GM12878 (cell line): Measurements from ENCODE around the gene NFKBIZ. TPM values are rescaled to one million over a fixed set of nuclear protein-coding genes. Genes with fewer than 3 reads are reported as not detected.

ENCODE experiments used
- ATAC-seq: fragments of 200-7000 bp; cut with Tn5 transposase; 3 replicates; pipeline ENCODE4 v1.9.1; 2020; ENCODE audit warnings: mild to moderate bottlenecking, moderate library complexity
- BruUV-seq: library from RNA; stranded (reverse); fragments of 400-500 nt; replicated peaks from 2 replicates; lab custom pipeline; 2021; lab: Mats Ljungman, UMichigan
- CTCF ChIA-PET: fragments of 300-600 bp; sonication (Branson Sonifier 250); formaldehyde crosslinking; extraction: SDS; loops from one replicate; lab custom pipeline; 2021; ENCODE audit warnings: inconsistent platforms; lab: Yijun Ruan, JAX
- POLR2A ChIA-PET: fragments of 350-600 bp; formaldehyde crosslinking; extraction: SDS; loops from one replicate; lab custom pipeline; 2021; ENCODE audit warnings: inconsistent platforms; lab: Charles Lee
- RAD21 ChIA-PET: fragments of 300-600 bp; sonication (Branson Sonifier 250); formaldehyde crosslinking; loops from one replicate; lab custom pipeline; 2023; ENCODE audit warnings: antibody characterized with exemption; ENCODE audit not compliant: unreplicated experiment; lab: Charles Lee
- SMC1A ChIA-PET: fragments of 300-600 bp; sonication (Branson Sonifier 250); formaldehyde crosslinking; loops from one replicate; lab custom pipeline; 2023; ENCODE audit not compliant: unreplicated experiment, uncharacterized antibody; lab: Charles Lee
- DNase-seq: peaks from one replicate; pipeline ENCODE4 v3.0.0-alpha.2; 2011; ENCODE audit warnings: low read depth, low spot score
- FAIRE-seq: peaks from 3 replicates; lab custom pipeline; 2011; peaks lifted over from hg19 to GRCh38; lab: Jason Lieb, UNC
- H2AFZ ChIP-seq: 2 replicates; pipeline ENCODE4 v1.6.0; 2011; ENCODE audit warnings: low read depth, low read length, control low read depth; ENCODE audit not compliant: control insufficient read depth
- H3K27ac ChIP-seq: 2 replicates; pipeline ENCODE4 v1.5.1; 2011; ENCODE audit warnings: control low read depth; ENCODE audit not compliant: control insufficient read depth, insufficient read depth
- H3K27me3 ChIP-seq, 2 experiments: replicated peaks in 1 of 2; 2 replicates each; pipeline versions ENCODE4 v1.6.0 to v1.6.1; 2011; ENCODE audit warnings: low read length in 1 of 2; ENCODE audit not compliant: control insufficient read depth in 2 of 2, insufficient read depth in 2 of 2
- H3K36me3 ChIP-seq, 2 experiments: 2 replicates each; pipeline ENCODE4 v1.5.1; 2011; ENCODE audit warnings: low read length in 1 of 2; ENCODE audit not compliant: control insufficient read depth in 2 of 2, insufficient read depth in 2 of 2
- H3K4me1 ChIP-seq: 2 replicates; pipeline ENCODE4 v1.6.1; 2011; ENCODE audit warnings: mild to moderate bottlenecking, low read length, moderate library complexity, mixed read lengths; ENCODE audit not compliant: control insufficient read depth, insufficient read depth
- H3K4me2 ChIP-seq: 2 replicates; pipeline ENCODE4 v1.6.0; 2011; ENCODE audit warnings: control low read depth; ENCODE audit not compliant: control insufficient read depth, insufficient read depth
- H3K4me3 ChIP-seq: fragments of 200-600 bp; sonication (generic); 2 replicates; pipeline ENCODE4 v1.5.1; 2016
- H3K79me2 ChIP-seq: 2 replicates; pipeline ENCODE4 v1.6.0; 2011; ENCODE audit warnings: low read length; ENCODE audit not compliant: control insufficient read depth, insufficient read depth
- H3K9ac ChIP-seq: 2 replicates; pipeline ENCODE4 v1.8.0; 2011; ENCODE audit warnings: low read length, control low read depth, mixed read lengths; ENCODE audit not compliant: control insufficient read depth, insufficient read depth
- H3K9me3 ChIP-seq: replicated peaks from 3 replicates; pipeline ENCODE4 v1.5.1; 2011; ENCODE audit warnings: mild to moderate bottlenecking, low read length; ENCODE audit not compliant: control insufficient read depth, insufficient read depth
- H4K20me1 ChIP-seq: 2 replicates; pipeline ENCODE4 v1.6.0; 2011; ENCODE audit not compliant: control insufficient read depth, insufficient read depth
- BACH1 ChIP-seq: fragments of 450-650 bp; IDR thresholded peaks from 2 replicates; pipeline ENCODE4 v1.6.1; 2017; ENCODE audit warnings: mild to moderate bottlenecking, borderline replicate concordance
- BHLHE40 ChIP-seq, 2 experiments: fragments of 450-650 bp in 1 of 2; IDR thresholded peaks; 2 replicates each; pipeline ENCODE4 v1.6.1; 2011 to 2017; ENCODE audit warnings: low read depth in 2 of 2, borderline replicate concordance in 1 of 2, improper control_type of control experiment in 1 of 2, low read length in 1 of 2, mild to moderate bottlenecking in 1 of 2
- CEBPB ChIP-seq, 2 experiments: fragments of 150-350 bp in 1 of 2; IDR thresholded peaks; 2 replicates each; pipeline ENCODE4 v1.6.1; 2012 to 2014; ENCODE audit warnings: low read depth in 2 of 2, low read length in 2 of 2, borderline replicate concordance in 1 of 2, inconsistent platforms in 1 of 2
- CHD1 ChIP-seq: IDR thresholded peaks from 2 replicates; pipeline ENCODE4 v1.6.1; 2012; ENCODE audit warnings: low read depth, low read length, improper control_type of control experiment
- ETV6 ChIP-seq, 2 experiments: fragments of 450-650 bp in 1 of 2; IDR thresholded peaks in 1 of 2; conservative IDR thresholded peaks in 1 of 2; 2 replicates each; pipeline ENCODE4 v1.6.1; 2014; ENCODE audit warnings: antibody characterized with exemption in 1 of 2, borderline replicate concordance in 1 of 2, low read depth in 1 of 2, mild to moderate bottlenecking in 1 of 2, moderate library complexity in 1 of 2
- MXI1 ChIP-seq: fragments of 150-350 bp; IDR thresholded peaks from 2 replicates; pipeline ENCODE4 v1.6.1; 2011; ENCODE audit warnings: low read depth, mild to moderate bottlenecking, inconsistent platforms, low read length, improper control_type of control experiment
- MYB ChIP-seq: fragments of 150-350 bp; IDR thresholded peaks from 2 replicates; pipeline ENCODE4 v1.6.1; 2014; ENCODE audit warnings: mild to moderate bottlenecking, low read depth, low read length, borderline replicate concordance
- PAX5 ChIP-seq: IDR thresholded peaks from 2 replicates; pipeline ENCODE4 v1.6.1; 2011; ENCODE audit warnings: low read depth, low read length, borderline replicate concordance
- PML ChIP-seq: IDR thresholded peaks from 2 replicates; pipeline ENCODE4 v1.6.1; 2012; ENCODE audit warnings: low read length, inconsistent platforms
- POLR2AphosphoS5 ChIP-seq: IDR thresholded peaks from 2 replicates; pipeline ENCODE4 v1.6.1; 2011; ENCODE audit warnings: mild to moderate bottlenecking, low read length, inconsistent platforms
- RFX5 ChIP-seq: IDR thresholded peaks from 2 replicates; pipeline ENCODE4 v1.6.1; 2011; ENCODE audit warnings: low read depth, low read length, improper control_type of control experiment
- SIX5 ChIP-seq: IDR thresholded peaks from 2 replicates; pipeline ENCODE4 v1.6.1; 2011; ENCODE audit warnings: mild to moderate bottlenecking, low read depth, low read length, moderate library complexity; ENCODE audit not compliant: severe bottlenecking
- SMARCA5 ChIP-seq: fragments of 450-650 bp; IDR thresholded peaks from 2 replicates; pipeline ENCODE4 v1.6.1; 2017; ENCODE audit warnings: mild to moderate bottlenecking
- TAF1 ChIP-seq: IDR thresholded peaks from 2 replicates; pipeline ENCODE4 v1.6.1; 2011; ENCODE audit warnings: mild to moderate bottlenecking, low read depth, low read length, borderline replicate concordance
- WGBS: methylation state at CpG from one replicate; pipeline ENCODE4 v1.1.6; 2016; ENCODE audit warnings: low lambda C conversion rate; ENCODE audit not compliant: insufficient replicate concordance, insufficient coverage; ENCODE audit errors: missing lambda C conversion rate; 5-methylcytosine and 5-hydroxymethylcytosine counted together
- in situ Hi-C: fragments of 300-500 bp; cut with MboI; formaldehyde crosslinking; loops from 9 replicates; pipeline ENCODE4 v1.14.3; 2018; ENCODE audit warnings: mixed read lengths
- intact Hi-C: fragments of 100-400 bp; cut with micrococcal nuclease; formaldehyde crosslinking; loops from one replicate; pipeline ENCODE4 v1.14.2; 2022; ENCODE audit not compliant: unreplicated experiment
- polyA plus RNA-seq, 11 experiments: library from polyadenylated mRNA; depleted of rRNA in 4 of 11; unstranded in 6 of 11; stranded (reverse) in 5 of 11; fragments of >200 nt; fragmentation: Nextera tagmentation in 4 of 11; fragmentation: Illumina TruSeq in 1 of 11; extraction: Ambion mirVana in 4 of 11; extraction: Trizol in 1 of 11; gene quantifications; 1 replicate in 1 of 11; 2 replicates in 10 of 11; pipeline versions ENCODE4 v1.2.1 to v1.2.3, GENCODE V29; 2011 to 2016; ENCODE audit warnings: inconsistent platforms in 2 of 11, missing spikeins in 2 of 11, low read depth in 1 of 11
- total RNA-seq, 4 experiments: library from RNA; depleted of rRNA in 3 of 4; stranded (reverse); fragments of >200 nt in 3 of 4; fragmentation: Illumina TruSeq in 1 of 4; extraction: Trizol in 1 of 4; gene quantifications; 2 replicates each; pipeline versions ENCODE4 v1.2.1 to v1.2.3, GENCODE V29; 2013 to 2021
- TF ChIP-seq, protein P1 (sequence below): IDR thresholded peaks from 2 replicates; pipeline ENCODE4 v1.6.1; 2012; ENCODE audit warnings: mild to moderate bottlenecking, low read depth, low read length
- TF ChIP-seq, protein P2 (sequence below), 3 experiments: IDR thresholded peaks in 2 of 3; conservative IDR thresholded peaks in 1 of 3; 2 replicates each; pipeline ENCODE4 v1.5.1; 2011; ENCODE audit warnings: low read depth in 3 of 3, low read length in 3 of 3, mild to moderate bottlenecking in 3 of 3, control low read depth in 2 of 3, moderate library complexity in 2 of 3, inconsistent platforms in 1 of 3, mixed read lengths in 1 of 3; ENCODE audit not compliant: control insufficient read depth in 2 of 3, insufficient read depth in 1 of 3; ENCODE audit errors: extremely low read depth in 1 of 3

NFKBIZ gene
- total and polyA plus RNA-seq, 10 of the 15 experiments (the other 5 are each of a cell fraction or from before 2014, with no cell fraction given) = 6.3 to 53.8 (median 17.3) TPM

DNA sequence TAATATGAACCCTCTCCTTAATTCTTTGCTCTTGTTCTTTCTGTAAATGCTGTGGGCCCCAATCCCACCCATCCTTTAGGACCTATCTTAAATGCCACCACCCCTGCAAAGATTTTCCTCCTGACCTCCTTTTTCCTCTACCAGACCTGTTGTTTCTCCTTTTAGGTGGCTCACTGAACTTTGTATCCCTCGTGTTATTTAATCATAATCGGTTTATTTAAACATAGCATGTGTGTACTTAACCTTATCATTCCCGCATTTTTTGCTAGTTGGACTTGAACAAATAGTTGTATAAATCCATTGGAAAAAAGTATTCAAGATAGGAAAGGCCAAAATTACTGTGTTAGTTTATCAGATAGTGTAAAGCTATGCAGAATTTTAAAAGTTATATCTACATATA lies 988 bp upstream of the NFKBIZ start (continued):
- TF ChIP-seq, protein P1, sequence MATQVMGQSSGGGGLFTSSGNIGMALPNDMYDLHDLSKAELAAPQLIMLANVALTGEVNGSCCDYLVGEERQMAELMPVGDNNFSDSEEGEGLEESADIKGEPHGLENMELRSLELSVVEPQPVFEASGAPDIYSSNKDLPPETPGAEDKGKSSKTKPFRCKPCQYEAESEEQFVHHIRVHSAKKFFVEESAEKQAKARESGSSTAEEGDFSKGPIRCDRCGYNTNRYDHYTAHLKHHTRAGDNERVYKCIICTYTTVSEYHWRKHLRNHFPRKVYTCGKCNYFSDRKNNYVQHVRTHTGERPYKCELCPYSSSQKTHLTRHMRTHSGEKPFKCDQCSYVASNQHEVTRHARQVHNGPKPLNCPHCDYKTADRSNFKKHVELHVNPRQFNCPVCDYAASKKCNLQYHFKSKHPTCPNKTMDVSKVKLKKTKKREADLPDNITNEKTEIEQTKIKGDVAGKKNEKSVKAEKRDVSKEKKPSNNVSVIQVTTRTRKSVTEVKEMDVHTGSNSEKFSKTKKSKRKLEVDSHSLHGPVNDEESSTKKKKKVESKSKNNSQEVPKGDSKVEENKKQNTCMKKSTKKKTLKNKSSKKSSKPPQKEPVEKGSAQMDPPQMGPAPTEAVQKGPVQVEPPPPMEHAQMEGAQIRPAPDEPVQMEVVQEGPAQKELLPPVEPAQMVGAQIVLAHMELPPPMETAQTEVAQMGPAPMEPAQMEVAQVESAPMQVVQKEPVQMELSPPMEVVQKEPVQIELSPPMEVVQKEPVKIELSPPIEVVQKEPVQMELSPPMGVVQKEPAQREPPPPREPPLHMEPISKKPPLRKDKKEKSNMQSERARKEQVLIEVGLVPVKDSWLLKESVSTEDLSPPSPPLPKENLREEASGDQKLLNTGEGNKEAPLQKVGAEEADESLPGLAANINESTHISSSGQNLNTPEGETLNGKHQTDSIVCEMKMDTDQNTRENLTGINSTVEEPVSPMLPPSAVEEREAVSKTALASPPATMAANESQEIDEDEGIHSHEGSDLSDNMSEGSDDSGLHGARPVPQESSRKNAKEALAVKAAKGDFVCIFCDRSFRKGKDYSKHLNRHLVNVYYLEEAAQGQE = no peak
- TF ChIP-seq CEBPB (IDR thresholded peaks at IDR 0.05; ENCODE audit: borderline replicate concordance in 1 of 2, low read depth in 2 of 2, low read length in 2 of 2) (no peak), BHLHE40 (IDR thresholded peaks at IDR 0.05; ENCODE audit: borderline replicate concordance in 1 of 2, low read depth in 2 of 2, low read length in 1 of 2) (no peak), SMARCA5 (no peak), MYB (no peak)

DNA sequence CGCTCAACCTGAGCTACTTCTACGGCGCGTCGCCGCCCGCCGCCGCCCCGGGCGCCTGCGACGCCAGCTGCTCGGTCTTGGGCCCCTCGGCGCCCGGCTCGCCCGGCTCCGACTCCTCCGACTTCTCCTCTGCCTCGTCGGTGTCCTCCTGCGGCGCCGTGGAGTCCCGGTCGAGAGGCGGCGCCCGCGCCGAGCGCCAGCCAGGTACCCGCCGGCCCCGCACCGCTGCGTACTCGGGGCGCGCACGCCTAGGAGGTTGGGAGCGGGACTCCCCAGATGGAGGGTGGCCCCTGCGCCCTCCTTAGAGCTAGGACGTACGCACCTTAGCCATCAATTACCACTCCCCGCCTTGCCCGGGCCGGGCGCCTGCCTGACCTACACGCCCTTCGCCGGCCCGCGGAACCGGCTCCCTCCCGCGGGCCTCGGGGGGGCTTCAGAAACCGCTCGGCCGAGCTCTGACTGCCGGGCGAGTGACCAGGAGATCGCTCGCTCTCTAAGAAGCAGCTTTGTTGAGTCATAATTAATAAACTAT lies 466 bp downstream of the NFKBIZ start:
- in situ Hi-C loops (no loop called here), intact Hi-C loops (loop anchor here (1.0 to 5.0 kb wide), 8 partner anchors 22 to 376 kb away; no protein-coding TSS in a partner anchor)
- Histone ChIP-seq H3K27ac (peak overlapping the region; percentile 93), H3K79me2 (peaks cover 87% of the 10 kb centered on the region), H3K4me2 (peak overlapping the region; percentile 30), H3K9me3 (no peaks in the 10 kb centered on the region; the same call in 1 of the 3 replicates), H3K9ac (peak overlapping the region; percentile 79), H3K27me3 (no peaks in the 10 kb centered on the region), H3K4me3 (peak overlapping the region; percentile 75), H2AFZ (no peak overlapping the region), H4K20me1 (no peaks in the 10 kb centered on the region), H3K36me3 (peaks cover 11 to 31% of the 10 kb centered on the region in 2 experiments), H3K4me1 (peaks cover 19% of the 10 kb centered on the region)
- peak; percentile 27 for ATAC-seq
- WGBS = under 1% methylated on average over 62 of the region's 67 CpGs
- no TSS peak for BruUV-seq
- FAIRE-seq = no peak
- SMC1A ChIA-PET = interaction anchor here (0.6 to 3.4 kb wide), 13 partner anchors 11 to 375 kb away, joined by 3 to 23 read pairs (median 5); no protein-coding TSS in a partner anchor
- RAD21 ChIA-PET = interaction anchor here (0.8 to 3.3 kb wide), 17 partner anchors 8 to 375 kb away, joined by 3 to 20 read pairs (median 4); no protein-coding TSS in a partner anchor
- DNase-seq = no peak
- POLR2A ChIA-PET = interaction anchor here (0.8 to 4.3 kb wide), 10 partner anchors 10 to 210 kb away, joined by 3 to 66 read pairs (median 7); no protein-coding TSS in a partner anchor
- CTCF ChIA-PET = interaction anchor here (0.8 to 2.9 kb wide), 11 partner anchors 9 to 375 kb away, joined by 3 to 11 read pairs (median 4); no protein-coding TSS in a partner anchor
- TF ChIP-seq RFX5 (no peak), CHD1 (0 out of 2 replicates have a peak, but pooled peaks have one; percentile 40), PML (0 out of 2 replicates have a peak, but pooled peaks have one; percentile 0), BACH1 (0 out of 2 replicates have a peak, but pooled peaks have one; percentile 1), ETV6 (conservative IDR thresholded peaks at IDR 0.05 in 1 of 2, IDR thresholded peaks at IDR 0.05 in 1 of 2; ENCODE audit: borderline replicate concordance in 1 of 2, low read depth in 1 of 2) (0 out of 4 replicates have a peak, but pooled peaks of 1 of the 2 experiments have one; percentile 5), POLR2AphosphoS5 (peak; percentile 77), MXI1 (0 out of 2 replicates have a peak, but pooled peaks have one; percentile 33), TAF1 (no peak; the same call in 1 of the 2 replicates), SIX5 (no peak), PAX5 (no peak)
- TF ChIP-seq, protein P2, sequence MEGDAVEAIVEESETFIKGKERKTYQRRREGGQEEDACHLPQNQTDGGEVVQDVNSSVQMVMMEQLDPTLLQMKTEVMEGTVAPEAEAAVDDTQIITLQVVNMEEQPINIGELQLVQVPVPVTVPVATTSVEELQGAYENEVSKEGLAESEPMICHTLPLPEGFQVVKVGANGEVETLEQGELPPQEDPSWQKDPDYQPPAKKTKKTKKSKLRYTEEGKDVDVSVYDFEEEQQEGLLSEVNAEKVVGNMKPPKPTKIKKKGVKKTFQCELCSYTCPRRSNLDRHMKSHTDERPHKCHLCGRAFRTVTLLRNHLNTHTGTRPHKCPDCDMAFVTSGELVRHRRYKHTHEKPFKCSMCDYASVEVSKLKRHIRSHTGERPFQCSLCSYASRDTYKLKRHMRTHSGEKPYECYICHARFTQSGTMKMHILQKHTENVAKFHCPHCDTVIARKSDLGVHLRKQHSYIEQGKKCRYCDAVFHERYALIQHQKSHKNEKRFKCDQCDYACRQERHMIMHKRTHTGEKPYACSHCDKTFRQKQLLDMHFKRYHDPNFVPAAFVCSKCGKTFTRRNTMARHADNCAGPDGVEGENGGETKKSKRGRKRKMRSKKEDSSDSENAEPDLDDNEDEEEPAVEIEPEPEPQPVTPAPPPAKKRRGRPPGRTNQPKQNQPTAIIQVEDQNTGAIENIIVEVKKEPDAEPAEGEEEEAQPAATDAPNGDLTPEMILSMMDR (IDR thresholded peaks at IDR 0.05 in 2 of 3, conservative IDR thresholded peaks at IDR 0.05 in 1 of 3; ENCODE audit: control insufficient read depth in 2 of 3, extremely low read depth in 1 of 3, insufficient read depth in 1 of 3, low read depth in 3 of 3, low read length in 3 of 3) = peak; percentile 16 to 23 (median 20); a peak in 4 of 6 replicates
